Right kidney (tissue), 1 donor: ENCODE results near the gene TMEM208.

Experiments used
- DNase-seq: peaks from one replicate; pipeline ENCODE4 v3.0.0-alpha.2; 2016

TMEM208 gene

GRCh38 chr16:67190448-67191399, 36.2 kb upstream of the TMEM208 start:
- no peak for DNase-seq

- DNase-seq = no peak
Observed at GRCh38 chr16:67191411-67191994, 35.4 kb upstream of the TMEM208 start.

GRCh38 chr16:67191995-67192681, 34.8 kb upstream of the TMEM208 start, which contains the start of gene E2F4:
E2F4 (plus strand) TSS chr16:67192155; CDS start chr16:67192228, 73 bp downstream.
- peak; percentile 78 for DNase-seq

- no peak for DNase-seq
Observed at GRCh38 chr16:67192781-67193361, 34.1 kb upstream of the TMEM208 start.

- no peak for DNase-seq
Observed at GRCh38 chr16:67193536-67193935, 33.4 kb upstream of the TMEM208 start.

GRCh38 chr16:67194260-67194659, 32.7 kb upstream of the TMEM208 start:
- DNase-seq = no peak

- no peak for DNase-seq
Observed at GRCh38 chr16:67195676-67196075, 31.3 kb upstream of the TMEM208 start.

DNA sequence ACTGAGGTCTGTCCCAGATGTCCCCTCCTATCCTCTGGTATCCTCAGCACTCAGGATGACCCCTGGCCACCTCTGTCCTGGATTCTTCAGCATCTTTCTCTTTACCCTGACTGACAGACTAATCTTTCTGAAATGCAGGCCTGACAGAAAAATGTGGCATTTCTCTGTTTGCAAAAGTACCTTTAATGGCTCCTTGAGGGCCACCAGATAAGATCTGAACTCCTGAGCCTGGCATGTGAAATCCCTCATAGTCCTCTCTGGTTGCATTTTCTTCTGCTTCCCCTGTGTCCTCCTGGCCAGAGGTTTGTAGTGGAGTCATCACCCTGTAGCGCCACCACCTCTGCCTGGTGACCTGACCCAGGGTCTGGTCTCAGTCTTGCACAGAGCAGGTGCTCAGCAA, 30.0 kb upstream of the TMEM208 start:
- DNase-seq = no peak

GRCh38 chr16:67197704-67198103, 29.2 kb upstream of the TMEM208 start:
- no peak for DNase-seq

DNA sequence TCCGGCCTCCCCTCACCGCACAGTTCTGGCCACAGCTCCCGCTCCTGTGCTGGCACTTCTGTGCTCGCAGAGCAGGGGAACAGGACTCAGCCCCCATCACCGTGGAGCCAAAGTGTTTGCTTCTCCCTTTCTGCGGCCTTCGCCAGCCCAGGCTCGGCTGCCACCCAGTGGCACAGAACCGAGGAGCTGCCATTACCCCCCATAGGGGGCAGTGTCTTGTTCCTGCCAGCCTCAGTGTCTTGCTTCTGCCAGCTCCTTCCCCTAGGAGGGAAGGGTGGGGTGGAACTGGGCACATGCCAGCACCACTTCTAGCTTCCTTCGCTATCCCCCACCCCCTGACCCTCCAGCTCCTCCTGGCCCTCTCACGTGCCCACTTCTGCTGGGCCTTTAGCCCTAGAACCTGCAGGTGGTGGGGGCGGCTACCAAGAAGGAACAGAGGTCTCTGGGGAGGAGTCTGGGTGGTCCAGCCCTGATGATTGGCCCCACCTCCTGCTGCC, 28.6 kb upstream of the TMEM208 start:
- DNase-seq = peak; percentile 37

GRCh38 chr16:67199011-67199807, 27.7 kb upstream of the TMEM208 start, which contains the start of gene ELMO3:
ELMO3 (plus strand) TSS chr16:67199131; CDS start chr16:67199327, 196 bp downstream.
- DNase-seq = peak; percentile 54

DNA sequence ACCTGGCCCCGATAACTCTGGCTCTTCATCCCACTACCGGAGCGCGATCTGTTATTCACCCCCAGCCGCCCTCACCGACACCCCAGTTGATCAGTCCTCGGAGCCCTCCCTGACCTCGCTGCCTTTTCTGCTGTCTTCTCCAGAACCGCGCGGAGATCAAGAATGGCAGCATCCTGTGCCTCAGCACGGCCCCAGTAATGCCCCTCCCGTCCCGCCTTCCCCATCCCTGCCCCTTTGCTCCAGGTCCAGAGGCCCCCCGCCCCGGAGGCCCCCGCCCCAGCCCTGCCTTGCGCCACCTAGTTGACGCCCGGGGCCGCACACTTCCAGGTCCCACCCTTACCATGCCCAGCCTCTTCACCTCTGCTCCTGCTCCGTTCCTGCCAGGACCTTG, 27.1 kb upstream of the TMEM208 start:
- DNase-seq = no peak

GRCh38 chr16:67200491-67200890, 26.4 kb upstream of the TMEM208 start:
- no peak for DNase-seq

- DNase-seq = no peak
Observed at GRCh38 chr16:67201411-67202345, 25.3 kb upstream of the TMEM208 start.

DNA sequence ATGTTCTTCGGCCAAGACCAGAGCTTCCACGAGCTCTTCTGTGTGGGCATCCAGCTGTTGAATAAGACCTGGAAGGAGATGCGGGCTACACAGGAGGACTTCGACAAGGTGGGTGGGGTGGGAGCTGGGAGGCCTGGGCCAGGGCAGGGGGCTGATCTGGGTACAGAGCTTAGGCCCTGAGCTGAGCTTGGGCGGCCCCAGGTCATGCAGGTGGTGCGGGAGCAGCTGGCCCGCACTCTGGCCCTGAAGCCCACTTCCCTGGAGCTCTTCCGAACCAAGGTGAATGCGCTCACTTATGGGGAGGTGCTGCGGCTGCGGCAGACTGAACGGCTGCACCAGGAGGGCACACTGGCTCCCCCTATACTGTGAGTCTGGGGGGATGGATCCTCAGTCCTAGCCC, 24.5 kb upstream of the TMEM208 start:
- DNase-seq = no peak

DNA sequence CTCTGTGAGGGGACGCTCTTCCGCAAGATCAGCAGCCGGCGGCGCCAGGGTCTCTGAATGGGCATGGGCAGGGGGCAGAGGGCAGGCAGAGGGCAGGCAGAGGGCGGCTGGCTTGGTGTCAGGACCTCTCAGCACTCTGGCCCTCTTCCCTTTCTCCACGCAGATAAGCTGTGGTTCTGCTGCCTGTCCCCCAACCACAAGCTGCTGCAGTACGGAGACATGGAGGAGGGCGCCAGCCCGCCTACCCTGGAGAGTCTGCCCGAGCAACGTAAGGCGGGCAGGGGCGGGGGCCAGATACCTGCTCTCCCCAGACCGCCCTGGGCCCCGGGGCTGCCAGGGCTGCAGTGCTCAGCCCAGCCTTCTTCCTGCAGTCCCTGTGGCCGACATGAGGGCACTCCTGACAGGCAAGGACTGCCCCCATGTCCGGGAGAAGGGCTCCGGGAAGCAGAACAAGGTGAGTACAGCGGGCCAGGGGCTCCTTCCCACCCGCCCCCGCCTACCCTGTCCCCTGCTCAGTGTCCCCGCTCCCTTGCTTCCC, 23.9 kb upstream of the TMEM208 start:
- DNase-seq = no peak

DNA sequence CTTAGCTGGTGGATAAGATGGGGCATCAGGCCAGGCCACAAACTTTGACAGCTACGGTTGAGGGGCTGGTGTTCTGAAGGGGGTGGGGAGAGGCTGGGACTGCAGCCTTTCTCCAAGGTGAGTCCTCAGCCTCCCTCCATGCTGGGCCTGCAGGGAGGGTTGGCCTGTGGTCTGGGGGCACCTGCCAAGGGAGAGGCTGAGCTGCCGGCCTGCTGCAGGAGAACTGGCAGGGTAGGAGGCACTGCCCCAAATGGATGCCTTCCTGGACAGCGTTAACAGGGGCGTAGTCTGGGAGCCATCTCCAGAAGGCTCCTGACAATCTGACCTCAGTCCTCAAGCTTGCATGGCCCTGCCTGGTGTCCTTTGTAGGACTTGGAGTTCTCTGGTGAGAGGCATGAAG, 22.9 kb upstream of the TMEM208 start:
- DNase-seq = no peak

DNA sequence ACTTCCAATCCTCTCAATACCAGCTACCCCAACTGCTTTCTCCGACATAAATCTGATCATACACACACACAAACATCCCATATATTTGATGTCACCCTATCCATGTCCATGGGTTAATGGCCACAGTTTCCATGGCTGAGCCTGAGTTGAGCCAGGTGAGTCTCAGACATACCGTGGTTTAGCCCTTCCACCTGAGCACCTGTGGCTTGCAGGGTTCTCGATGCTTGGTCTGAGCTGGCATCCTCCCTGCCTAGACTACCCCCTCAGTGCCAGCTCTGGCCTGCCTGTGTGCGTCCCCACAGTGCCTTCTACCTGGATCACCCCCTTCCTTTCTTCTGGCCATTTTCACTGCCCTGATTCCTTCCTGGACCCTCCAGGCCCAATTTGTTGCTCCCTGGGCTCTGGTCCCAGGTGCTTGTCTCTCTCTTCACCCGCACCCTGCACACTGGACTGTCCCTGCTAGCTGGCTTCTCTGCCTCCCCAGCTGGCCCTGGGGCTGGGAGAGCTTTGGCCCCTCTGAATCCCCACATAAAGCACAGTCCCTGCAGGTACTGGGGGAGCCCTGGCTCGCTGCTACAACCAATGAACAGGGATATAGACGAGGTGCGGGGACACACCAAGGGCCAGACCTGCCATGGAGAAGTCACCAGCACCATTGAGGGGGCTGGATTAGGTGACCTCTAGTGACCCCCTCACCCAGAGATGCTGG, 20.6 kb upstream of the TMEM208 start:
- no peak for DNase-seq

DNA sequence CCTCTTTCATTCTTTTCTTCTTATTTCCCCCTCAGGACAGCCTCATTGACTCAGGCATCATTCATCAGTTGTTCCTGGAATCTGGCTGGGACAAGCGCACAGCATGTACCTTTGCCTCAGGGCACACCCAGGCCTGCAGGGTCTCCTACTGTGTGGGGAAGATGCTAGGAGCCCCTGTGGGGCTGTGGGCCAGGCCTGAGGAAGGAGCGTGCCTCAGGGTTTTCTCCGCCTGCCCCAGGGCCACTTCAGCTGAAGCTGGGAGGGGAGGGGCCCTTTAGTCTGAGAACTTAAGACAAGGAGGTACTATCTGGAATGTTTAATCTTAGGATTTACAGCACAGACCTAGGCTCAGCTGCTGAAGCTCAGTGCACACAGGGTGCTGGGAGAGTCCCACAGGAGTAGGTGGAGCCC, 20.1 kb upstream of the TMEM208 start:
- DNase-seq = no peak
